GM18867 (cell line): ENCODE measurements around the gene NFASC.

Experiments
- ATAC-seq: cut with Tn5 transposase; IDR thresholded peaks from one replicate; pipeline ENCODE4 v1.9.1; 2021; ENCODE audit warnings: mild to moderate bottlenecking, moderate library complexity; ENCODE audit not compliant: unreplicated experiment

The NFASC gene

GRCh38 chr1:205002705-205003104, 132.0 kb downstream of the NFASC start:
- ATAC-seq = no peak

GRCh38 chr1:205003358-205004131, 132.9 kb downstream of the NFASC start:
- ATAC-seq = no peak

GRCh38 chr1:205004351-205004750, 133.7 kb downstream of the NFASC start:
- ATAC-seq = no peak

- no peak for ATAC-seq
Observed at GRCh38 chr1:205008896-205009295, 138.2 kb downstream of the NFASC start.

- no peak for ATAC-seq
Observed at GRCh38 chr1:205009670-205010069, 139.0 kb downstream of the NFASC start.

GRCh38 chr1:205012391-205013140, 141.9 kb downstream of the NFASC start:
- ATAC-seq = no peak

- no peak for ATAC-seq
Observed at GRCh38 chr1:205013683-205014367, 143.2 kb downstream of the NFASC start.

- no peak for ATAC-seq
Observed at GRCh38 chr1:205014783-205015182, 144.1 kb downstream of the NFASC start.

GRCh38 chr1:205015241-205015640, 144.6 kb downstream of the NFASC start:
- no peak for ATAC-seq

- ATAC-seq = no peak
Observed at GRCh38 chr1:205016075-205016474, 145.4 kb downstream of the NFASC start.

GRCh38 chr1:205016584-205016983, 145.9 kb downstream of the NFASC start:
- ATAC-seq = no peak

GRCh38 chr1:205017001-205017400, 146.3 kb downstream of the NFASC start:
- no peak for ATAC-seq

- ATAC-seq = no peak
Observed at GRCh38 chr1:205017766-205018165, 147.1 kb downstream of the NFASC start.

- no peak for ATAC-seq
Observed at GRCh38 chr1:205018381-205018780, 147.7 kb downstream of the NFASC start.

GRCh38 chr1:205020466-205020865, 149.8 kb downstream of the NFASC start:
- no peak for ATAC-seq

- no peak for ATAC-seq
Observed at GRCh38 chr1:205024679-205025078, 154.0 kb downstream of the NFASC start.

GRCh38 chr1:205025239-205025638, 154.6 kb downstream of the NFASC start:
- no peak for ATAC-seq

- no peak for ATAC-seq
Observed at GRCh38 chr1:205026181-205026580, 155.5 kb downstream of the NFASC start.

GRCh38 chr1:205028390-205028789, 157.7 kb downstream of the NFASC start:
- ATAC-seq = no peak

GRCh38 chr1:205028924-205029323, 158.3 kb downstream of the NFASC start:
- no peak for ATAC-seq

- ATAC-seq = no peak
Observed at GRCh38 chr1:205030241-205030640, 159.6 kb downstream of the NFASC start.

- ATAC-seq = no peak
Observed at GRCh38 chr1:205030896-205031295, 160.2 kb downstream of the NFASC start.
